VCaP (cell line): ENCODE measurements around the gene SLC4A4.

Source experiments
- H3K27ac ChIP-seq: fragments of 450-650 bp; 2 replicates; pipeline ENCODE4 v1.5.1; 2017
- TF ChIP-seq, protein P1 (sequence below): fragments of 450-650 bp; conservative IDR thresholded peaks from 2 replicates; pipeline ENCODE4 v1.5.1; 2017; ENCODE audit warnings: mild to moderate bottlenecking, moderate library complexity

SLC4A4 gene

DNA sequence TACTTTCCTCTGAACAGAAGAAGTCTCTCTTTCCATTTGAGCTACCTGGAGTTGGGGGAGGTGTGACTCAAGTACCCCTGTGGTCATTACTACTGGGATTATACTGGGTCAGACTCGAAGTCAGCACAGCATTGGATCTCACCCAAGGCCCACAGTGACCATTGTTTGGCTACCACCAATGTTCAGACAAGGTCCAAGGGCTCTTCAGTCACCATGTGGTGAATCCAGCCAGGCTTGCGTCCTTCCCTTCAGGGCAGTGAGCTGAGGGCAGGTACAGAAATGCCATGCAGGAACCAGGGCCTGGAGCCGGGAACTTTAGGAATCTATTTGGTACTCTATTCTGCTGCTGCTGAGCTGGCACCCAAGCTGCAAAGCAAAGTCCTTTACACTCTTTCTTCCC, 5.5 kb upstream of the SLC4A4 start:
- no peak overlapping the region for H3K27ac ChIP-seq
- TF ChIP-seq, protein P1, sequence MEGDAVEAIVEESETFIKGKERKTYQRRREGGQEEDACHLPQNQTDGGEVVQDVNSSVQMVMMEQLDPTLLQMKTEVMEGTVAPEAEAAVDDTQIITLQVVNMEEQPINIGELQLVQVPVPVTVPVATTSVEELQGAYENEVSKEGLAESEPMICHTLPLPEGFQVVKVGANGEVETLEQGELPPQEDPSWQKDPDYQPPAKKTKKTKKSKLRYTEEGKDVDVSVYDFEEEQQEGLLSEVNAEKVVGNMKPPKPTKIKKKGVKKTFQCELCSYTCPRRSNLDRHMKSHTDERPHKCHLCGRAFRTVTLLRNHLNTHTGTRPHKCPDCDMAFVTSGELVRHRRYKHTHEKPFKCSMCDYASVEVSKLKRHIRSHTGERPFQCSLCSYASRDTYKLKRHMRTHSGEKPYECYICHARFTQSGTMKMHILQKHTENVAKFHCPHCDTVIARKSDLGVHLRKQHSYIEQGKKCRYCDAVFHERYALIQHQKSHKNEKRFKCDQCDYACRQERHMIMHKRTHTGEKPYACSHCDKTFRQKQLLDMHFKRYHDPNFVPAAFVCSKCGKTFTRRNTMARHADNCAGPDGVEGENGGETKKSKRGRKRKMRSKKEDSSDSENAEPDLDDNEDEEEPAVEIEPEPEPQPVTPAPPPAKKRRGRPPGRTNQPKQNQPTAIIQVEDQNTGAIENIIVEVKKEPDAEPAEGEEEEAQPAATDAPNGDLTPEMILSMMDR = no peak

DNA sequence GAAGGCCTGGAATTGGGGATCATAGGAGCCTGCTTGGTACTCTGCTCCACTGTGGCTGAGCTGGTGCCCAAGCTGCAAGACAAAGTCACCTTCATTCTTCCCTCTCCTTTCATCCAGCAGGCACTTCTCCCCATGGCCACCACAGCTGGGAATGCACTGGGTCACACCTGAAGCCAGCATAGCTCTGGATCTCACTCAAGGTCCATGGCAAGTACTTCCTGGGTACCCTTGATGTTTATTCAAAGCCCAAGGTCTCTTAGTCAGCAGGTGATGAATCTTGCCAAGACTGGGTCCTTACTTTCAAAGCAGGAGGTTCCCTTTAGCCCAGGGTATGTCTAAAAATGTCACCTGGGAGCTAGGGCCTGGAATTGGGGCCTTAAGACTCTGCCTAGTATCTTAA, 4.9 kb upstream of the SLC4A4 start:
- no peak overlapping the region for H3K27ac ChIP-seq
- TF ChIP-seq, protein P1 = no peak

DNA sequence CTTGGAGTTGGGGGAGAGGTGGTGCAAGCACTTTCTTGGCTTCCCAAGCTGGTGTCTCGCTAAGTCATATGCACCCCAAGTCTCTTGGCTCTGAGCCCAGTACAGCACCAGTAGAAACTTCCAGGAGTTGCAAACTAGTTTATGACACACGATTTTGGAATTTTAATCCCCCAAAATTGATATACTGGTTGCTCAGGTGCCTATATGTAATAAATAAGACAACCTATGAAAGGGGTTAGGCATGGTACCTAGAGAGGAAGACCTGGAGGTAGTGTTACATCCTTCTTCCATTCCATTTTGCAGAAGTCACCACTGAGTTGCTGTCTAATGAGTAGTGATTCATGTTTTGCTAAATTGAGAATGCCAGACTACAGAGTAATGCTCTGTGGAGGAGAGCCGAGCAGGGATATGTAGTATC, 4.3 kb upstream of the SLC4A4 start:
- H3K27ac ChIP-seq = no peak overlapping the region
- TF ChIP-seq, protein P1 = no peak

DNA sequence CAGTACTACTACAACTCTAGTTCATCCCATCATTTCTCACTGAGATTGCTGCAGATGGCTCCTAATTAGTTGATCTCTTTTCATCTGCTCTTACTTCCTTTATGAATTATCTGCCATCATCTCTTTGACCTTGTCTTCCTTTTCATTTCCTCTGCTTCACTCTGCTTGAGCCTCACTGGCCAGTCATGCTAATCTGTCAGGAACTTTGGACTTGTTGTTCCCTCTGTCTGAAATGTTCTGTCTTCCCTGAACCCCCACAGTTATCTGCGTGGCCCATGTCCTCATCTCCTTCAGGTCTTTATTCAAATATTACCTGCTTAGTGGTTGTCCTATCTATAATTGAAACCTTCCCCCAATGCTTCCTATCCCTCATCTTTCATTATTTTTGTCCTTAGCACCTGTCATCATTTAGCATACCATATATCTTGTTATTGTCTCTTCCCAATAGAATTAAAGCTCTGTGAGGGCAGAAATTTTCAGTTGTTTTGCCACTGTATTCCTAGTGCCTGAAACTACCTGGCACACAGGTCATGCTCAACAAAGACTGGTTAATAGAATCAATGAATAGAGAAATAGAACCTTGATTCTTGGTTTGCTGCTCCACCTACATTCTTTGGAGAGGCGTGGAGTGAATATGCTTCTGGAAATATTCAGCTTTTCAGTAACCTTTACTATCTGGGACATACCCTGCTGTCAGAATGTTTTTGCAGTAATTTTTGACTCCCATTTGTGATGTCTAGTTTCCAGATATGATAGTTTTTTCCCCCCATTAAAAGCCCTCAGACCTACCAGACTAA, 5.0 kb downstream of the SLC4A4 start:
- TF ChIP-seq, protein P1 = no peak

DNA sequence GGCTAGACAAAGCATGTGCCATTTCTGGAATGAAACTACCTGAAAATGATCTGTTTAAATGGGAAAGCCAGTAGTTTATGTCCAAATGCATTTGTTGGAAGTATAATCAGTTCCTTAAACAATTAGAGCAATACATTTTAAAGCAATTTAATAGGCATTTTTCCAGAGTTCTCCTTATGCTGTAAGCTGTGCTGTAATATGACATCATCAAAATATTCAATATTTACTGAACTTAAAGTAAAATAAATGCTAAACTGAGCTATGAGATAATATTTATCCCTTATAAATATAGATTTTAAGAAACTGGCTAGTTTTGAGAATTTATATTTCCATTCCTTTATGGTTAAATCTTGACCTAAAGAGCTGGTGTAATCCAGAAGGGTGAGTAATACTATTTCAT, 7.9 kb downstream of the SLC4A4 start:
- TF ChIP-seq, protein P1 = no peak

More for the DNA sequence above, 5.0 kb downstream of the SLC4A4 start:
- no peak overlapping the region for H3K27ac ChIP-seq

DNA sequence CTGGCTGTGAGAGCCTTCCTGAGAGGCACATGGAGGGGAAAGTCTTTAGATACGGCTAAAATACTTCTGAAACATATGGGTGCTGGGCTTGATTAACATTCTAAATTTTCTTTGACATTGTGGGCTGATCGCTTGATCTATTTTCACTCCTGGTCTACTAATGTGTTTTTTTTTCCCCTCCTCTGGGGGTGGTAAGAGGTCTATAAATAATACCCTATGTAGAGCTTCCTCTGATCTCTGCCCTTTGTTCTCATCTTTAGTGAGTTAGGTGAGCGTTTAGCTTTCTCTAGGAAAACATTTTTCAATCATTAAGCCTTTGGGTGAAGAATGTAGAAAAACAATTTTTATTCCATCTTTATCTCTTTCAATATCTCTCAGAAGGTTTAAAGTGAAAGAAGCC, 9.8 kb downstream of the SLC4A4 start:
- TF ChIP-seq, protein P1 = no peak
- no peak overlapping the region for H3K27ac ChIP-seq

More for the DNA sequence above, 7.9 kb downstream of the SLC4A4 start:
- H3K27ac ChIP-seq = no peak overlapping the region

DNA sequence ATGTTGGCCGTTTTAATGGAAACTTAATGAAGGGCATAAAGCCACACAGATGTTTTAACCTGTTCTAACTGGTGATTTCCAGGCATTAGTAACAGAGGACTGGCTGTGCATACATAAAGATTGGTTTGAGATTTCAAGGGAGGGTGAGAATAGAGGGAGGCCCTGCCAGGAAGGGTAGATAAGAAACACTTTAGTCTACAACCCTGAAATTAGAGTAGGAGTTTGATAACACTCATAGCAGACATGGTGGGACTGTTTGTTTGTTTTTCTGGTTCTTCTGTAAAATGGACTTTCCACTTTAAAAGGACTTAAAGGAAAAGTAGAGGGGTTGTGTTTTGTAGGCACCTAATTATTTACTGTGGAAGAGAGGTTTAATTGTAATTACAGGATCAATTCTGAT, 16.2 kb downstream of the SLC4A4 start:
- TF ChIP-seq, protein P1 = no peak

More for the DNA sequence above, 16.2 kb downstream of the SLC4A4 start:
- H3K27ac ChIP-seq = no peak overlapping the region
